GM19023 (cell line): Measurements from ENCODE around the gene B4GAT1.
"Not testable (repeated sequence)": the region's sequence is repeated elsewhere in the genome, so short reads cannot be mapped to it uniquely, and the experiment has no call there.

ENCODE experiments used
- ATAC-seq: cut with Tn5 transposase; IDR thresholded peaks from one replicate; pipeline ENCODE4 v1.9.1; 2021; ENCODE audit warnings: mild to moderate bottlenecking, moderate library complexity; ENCODE audit not compliant: unreplicated experiment

B4GAT1 gene

GRCh38 chr11:66347425-66348276 is at the start of gene B4GAT1:
TSS of gene B4GAT1 (minus strand) at chr11:66347629. CDS start at chr11:66347545, 84 bp downstream.
- peak; percentile 41 for ATAC-seq

GRCh38 chr11:66393954-66394353 is 46.5 kb upstream of the B4GAT1 start:
- no peak for ATAC-seq

- ATAC-seq = no peak
Observed at GRCh38 chr11:66391322-66391721, 43.9 kb upstream of the B4GAT1 start.

- ATAC-seq = no peak
Observed at GRCh38 chr11:66388780-66389386, 41.5 kb upstream of the B4GAT1 start.

- ATAC-seq = no peak
Observed at GRCh38 chr11:66386171-66387069, 39.0 kb upstream of the B4GAT1 start.

- ATAC-seq = not testable (repeated sequence)
Observed at GRCh38 chr11:66384316-66384715, 36.9 kb upstream of the B4GAT1 start.

- ATAC-seq = not testable (repeated sequence)
Observed at GRCh38 chr11:66380264-66380663, 32.8 kb upstream of the B4GAT1 start.

- not testable (repeated sequence) for ATAC-seq
Observed at GRCh38 chr11:66373690-66374287, 26.4 kb upstream of the B4GAT1 start.

- ATAC-seq = no peak
Observed at GRCh38 chr11:66373265-66373664, 25.8 kb upstream of the B4GAT1 start.

GRCh38 chr11:66371627-66372415 is 24.4 kb upstream of the B4GAT1 start, which contains the start of gene SLC29A2:
TSS of gene SLC29A2 (minus strand) at chr11:66371760. CDS start at chr11:66371591, 169 bp downstream.
- peak; percentile 50 for ATAC-seq

- no peak for ATAC-seq
Observed at GRCh38 chr11:66369073-66369894, 21.9 kb upstream of the B4GAT1 start.

GRCh38 chr11:66368484-66368883 is 21.1 kb upstream of the B4GAT1 start:
- no peak for ATAC-seq

- ATAC-seq = no peak
Observed at GRCh38 chr11:66367561-66368312, 20.3 kb upstream of the B4GAT1 start.

GRCh38 chr11:66366844-66367477 is 19.5 kb upstream of the B4GAT1 start:
- no peak for ATAC-seq

GRCh38 chr11:66365711-66366619 is 18.5 kb upstream of the B4GAT1 start:
- ATAC-seq = no peak

- ATAC-seq = no peak
Observed at GRCh38 chr11:66365166-66365565, 17.7 kb upstream of the B4GAT1 start.
